GM12801 (cell line): Measurements from ENCODE around the gene SLC2A6.

Source experiments
- TF ChIP-seq, protein P1 (sequence below): IDR thresholded peaks from one replicate; pipeline ENCODE4 v1.5.1; 2011; ENCODE audit warnings: control low read depth; ENCODE audit not compliant: insufficient read length; ENCODE audit errors: extremely low read depth

SLC2A6 gene

DNA sequence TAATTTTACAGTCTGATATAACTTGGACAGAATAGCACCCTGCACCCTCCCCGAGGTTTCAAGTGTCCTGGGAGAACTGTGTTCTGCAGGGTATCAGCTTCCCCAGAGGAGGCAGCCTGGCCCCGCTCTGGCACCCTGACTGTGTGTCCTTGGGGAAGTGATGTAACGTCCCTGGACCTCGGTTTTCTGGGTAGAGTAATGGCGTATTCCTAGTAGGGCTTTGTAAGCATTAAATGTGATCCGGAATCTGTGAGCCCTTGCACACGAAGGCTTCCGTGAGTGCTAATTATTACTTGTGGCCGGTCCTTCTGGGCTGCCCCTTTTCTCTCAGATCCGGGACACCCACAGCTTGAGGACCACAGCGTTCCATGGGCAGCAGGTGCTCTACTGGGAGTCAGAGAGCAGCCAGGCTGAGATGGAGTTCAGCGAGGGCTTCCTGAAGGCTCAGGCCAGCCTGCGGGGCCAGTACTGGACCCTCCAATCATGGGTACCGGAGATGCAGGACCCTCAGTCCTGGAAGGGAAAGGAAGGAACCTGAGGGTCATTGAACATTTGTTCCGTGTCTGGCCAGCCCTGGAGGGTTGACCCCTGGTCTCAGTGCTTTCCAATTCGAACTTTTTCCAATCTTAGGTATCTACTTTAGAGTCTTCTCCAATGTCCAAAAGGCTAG, 20.1 kb downstream of the SLC2A6 start:
- TF ChIP-seq, protein P1, sequence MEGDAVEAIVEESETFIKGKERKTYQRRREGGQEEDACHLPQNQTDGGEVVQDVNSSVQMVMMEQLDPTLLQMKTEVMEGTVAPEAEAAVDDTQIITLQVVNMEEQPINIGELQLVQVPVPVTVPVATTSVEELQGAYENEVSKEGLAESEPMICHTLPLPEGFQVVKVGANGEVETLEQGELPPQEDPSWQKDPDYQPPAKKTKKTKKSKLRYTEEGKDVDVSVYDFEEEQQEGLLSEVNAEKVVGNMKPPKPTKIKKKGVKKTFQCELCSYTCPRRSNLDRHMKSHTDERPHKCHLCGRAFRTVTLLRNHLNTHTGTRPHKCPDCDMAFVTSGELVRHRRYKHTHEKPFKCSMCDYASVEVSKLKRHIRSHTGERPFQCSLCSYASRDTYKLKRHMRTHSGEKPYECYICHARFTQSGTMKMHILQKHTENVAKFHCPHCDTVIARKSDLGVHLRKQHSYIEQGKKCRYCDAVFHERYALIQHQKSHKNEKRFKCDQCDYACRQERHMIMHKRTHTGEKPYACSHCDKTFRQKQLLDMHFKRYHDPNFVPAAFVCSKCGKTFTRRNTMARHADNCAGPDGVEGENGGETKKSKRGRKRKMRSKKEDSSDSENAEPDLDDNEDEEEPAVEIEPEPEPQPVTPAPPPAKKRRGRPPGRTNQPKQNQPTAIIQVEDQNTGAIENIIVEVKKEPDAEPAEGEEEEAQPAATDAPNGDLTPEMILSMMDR, result no peak

DNA sequence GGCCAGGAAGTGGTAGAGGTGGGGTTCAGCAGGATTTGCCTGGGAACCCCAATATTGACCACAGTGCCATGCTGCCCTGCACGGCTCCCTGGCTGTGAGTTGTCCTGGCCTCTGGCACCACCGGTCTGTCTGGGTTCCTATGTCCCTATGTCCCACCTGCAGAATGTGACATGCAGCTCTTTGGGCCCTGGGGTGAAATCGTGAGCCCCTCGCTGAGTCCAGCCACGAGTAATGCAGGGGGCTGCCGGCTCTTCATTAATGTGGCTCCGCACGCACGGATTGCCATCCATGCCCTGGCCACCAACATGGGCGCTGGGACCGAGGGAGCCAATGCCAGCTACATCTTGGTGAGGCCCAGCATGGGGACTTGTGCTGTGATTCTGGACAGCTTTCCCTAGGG, 21.2 kb downstream of the SLC2A6 start:
- TF ChIP-seq, protein P1, result no peak

DNA sequence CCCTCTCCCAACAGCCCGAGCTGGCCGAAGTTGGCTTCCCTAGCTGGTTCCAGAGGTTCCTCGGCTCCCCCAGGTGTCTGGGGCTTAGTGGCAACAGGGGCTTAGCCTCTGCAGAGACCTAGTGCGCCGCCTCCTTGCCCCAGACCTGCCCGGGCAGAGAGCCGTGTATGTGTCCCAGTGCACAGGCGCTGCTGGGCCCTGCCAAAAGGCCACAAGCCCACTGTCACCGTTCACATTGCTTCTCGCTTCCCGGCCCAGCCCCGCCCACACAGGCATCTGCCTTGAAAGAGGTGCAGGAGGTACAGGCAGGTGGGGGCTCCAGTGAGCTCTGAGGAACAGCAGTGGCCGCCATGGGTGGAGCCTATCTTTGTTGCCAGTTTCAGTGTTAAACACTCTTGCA, 21.7 kb downstream of the SLC2A6 start:
- TF ChIP-seq, protein P1, result no peak

DNA sequence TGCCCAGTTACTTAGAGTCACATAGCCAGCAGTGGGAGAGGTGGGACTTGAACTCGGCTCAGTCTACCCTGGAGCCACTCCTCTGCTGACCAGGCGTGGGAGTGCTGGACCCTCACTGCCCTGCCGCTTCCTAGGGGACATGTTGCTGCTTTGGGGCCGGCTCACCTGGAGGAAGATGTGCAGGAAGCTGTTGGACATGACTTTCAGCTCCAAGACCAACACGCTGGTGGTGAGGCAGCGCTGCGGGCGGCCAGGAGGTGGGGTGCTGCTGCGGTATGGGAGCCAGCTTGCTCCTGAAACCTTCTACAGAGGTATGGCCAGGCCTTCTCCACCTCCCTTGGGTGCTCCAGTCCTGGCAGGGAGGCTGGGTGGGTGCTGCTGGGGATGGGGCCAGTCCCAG, 22.5 kb downstream of the SLC2A6 start:
- TF ChIP-seq, protein P1, result no peak

DNA sequence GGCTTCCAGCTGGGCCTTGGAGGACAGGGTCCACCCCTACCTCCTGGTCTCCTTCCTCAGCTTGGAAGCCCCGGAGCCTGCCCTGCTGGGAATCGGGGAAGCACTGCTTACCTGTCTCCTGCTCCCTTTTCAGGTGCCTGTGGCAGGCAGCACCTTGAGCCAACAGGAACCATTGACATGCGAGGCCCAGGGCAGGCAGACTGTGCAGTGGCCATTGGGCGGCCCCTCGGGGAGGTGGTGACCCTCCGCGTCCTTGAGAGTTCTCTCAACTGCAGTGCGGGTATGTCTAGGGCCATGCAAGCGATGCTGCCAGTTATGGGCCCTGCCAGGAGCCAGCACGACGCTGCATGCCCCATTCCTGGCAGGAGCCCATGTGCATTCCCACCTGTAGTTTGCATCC, 23.0 kb downstream of the SLC2A6 start:
- TF ChIP-seq, protein P1, result no peak

DNA sequence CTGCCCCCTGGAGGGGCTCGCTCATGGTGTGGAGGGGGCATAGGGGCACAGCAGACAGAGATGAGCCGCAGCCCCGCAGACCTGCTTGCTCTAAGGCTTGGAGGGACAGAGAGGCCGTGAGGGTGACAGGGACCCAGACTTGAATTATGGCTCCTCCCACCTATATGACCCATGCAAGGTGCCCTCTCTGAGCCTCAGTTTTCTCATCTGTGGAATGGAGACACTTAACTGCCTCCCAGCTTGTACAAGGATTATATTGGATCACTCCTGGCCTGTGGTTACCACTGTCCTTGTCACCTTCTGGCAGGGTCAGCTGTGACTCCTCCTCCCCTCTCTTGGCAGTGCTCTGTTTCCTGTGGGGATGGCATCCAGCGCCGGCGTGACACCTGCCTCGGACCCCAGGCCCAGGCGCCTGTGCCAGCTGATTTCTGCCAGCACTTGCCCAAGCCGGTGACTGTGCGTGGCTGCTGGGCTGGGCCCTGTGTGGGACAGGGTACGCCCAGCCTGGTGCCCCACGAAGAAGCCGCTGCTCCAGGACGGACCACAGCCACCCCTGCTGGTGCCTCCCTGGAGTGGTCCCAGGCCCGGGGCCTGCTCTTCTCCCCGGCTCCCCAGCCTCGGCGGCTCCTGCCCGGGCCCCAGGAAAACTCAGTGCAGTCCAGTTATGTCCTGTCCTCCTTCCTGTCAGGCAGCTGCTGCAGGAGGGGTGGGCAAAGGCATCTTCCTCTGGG, 23.8 kb downstream of the SLC2A6 start:
- TF ChIP-seq, protein P1, result no peak

DNA sequence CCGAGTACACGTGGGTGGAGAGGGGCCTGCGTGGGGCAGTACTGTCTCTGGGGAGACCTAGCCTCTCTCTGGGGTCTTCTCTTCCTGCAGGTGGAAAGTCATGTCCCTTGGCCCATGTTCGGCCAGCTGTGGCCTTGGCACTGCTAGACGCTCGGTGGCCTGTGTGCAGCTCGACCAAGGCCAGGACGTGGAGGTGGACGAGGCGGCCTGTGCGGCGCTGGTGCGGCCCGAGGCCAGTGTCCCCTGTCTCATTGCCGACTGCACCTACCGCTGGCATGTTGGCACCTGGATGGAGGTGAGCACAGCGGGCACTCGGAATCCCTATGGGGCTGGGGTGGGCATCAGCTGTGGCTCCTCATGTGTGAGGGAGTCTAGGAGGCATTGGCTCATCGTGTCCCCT, 24.6 kb downstream of the SLC2A6 start:
- TF ChIP-seq, protein P1, result no peak
